ENCODE measurements around the gene MYO7B.

The MYO7B gene

GRCh38 chr2:127651381-127651809 lies 115.9 kb downstream of the MYO7B start:
- no peaks in the 10 kb centered on the region for H3K27me3 ChIP-seq (ENCODE audit: insufficient read depth, low read length, poor library complexity)
- peaks cover 55% of the 10 kb centered on the region for H3K4me1 ChIP-seq (ENCODE audit: insufficient read depth, low read length)
- no peaks in the 10 kb centered on the region for H4K20me1 ChIP-seq (ENCODE audit: insufficient read depth, low read length)
- no peaks in the 10 kb centered on the region for H3K9me3 ChIP-seq (ENCODE audit: insufficient read depth, low read length, severe bottlenecking)
- no peak overlapping the region for H2AFZ ChIP-seq (ENCODE audit: low read depth, low read length)
- ATAC-seq (ENCODE audit: insufficient read depth, low read depth) (no peak), DNase-seq (no peak)
- H3K36me3 ChIP-seq (ENCODE audit: insufficient read depth, low read length): no peaks in the 10 kb centered on the region
- peak overlapping the region; percentile 92; the same call in 1 of the 2 replicates for H3K27ac ChIP-seq (ENCODE audit: low read length)
- no peak overlapping the region for H3K9ac ChIP-seq (ENCODE audit: low read depth, low read length)
- no peaks in the 10 kb centered on the region for H3K79me2 ChIP-seq (ENCODE audit: insufficient read depth, low read length)
- TF ChIP-seq CTCF (IDR thresholded peaks at IDR 0.05; ENCODE audit: borderline replicate concordance, extremely low read depth, low read length, poor library complexity, severe bottlenecking): no peak
- no peak for TF ChIP-seq EZH2 (IDR thresholded peaks at IDR 0.05; ENCODE audit: borderline replicate concordance, low read depth, low read length, severe bottlenecking)
- no peak overlapping the region for H3K4me3 ChIP-seq (ENCODE audit: low read depth in 1 of 2, low read length in 2 of 2)
- H3K4me2 ChIP-seq (ENCODE audit: insufficient read depth, low read length): no peak overlapping the region

GRCh38 chr2:127651971-127652550 lies 116.6 kb downstream of the MYO7B start:
- Histone ChIP-seq H3K27ac (ENCODE audit: low read length) (peak overlapping the region; percentile 60), H3K9ac (ENCODE audit: low read depth, low read length) (no peak overlapping the region), H3K36me3 (ENCODE audit: insufficient read depth, low read length) (no peaks in the 10 kb centered on the region), H2AFZ (ENCODE audit: low read depth, low read length) (no peak overlapping the region), H3K27me3 (ENCODE audit: insufficient read depth, low read length, poor library complexity) (no peaks in the 10 kb centered on the region), H3K4me2 (ENCODE audit: insufficient read depth, low read length) (no peak overlapping the region), H3K4me3 (ENCODE audit: low read depth in 1 of 2, low read length in 2 of 2) (no peak overlapping the region), H3K79me2 (ENCODE audit: insufficient read depth, low read length) (no peaks in the 10 kb centered on the region), H4K20me1 (ENCODE audit: insufficient read depth, low read length) (no peaks in the 10 kb centered on the region), H3K4me1 (ENCODE audit: insufficient read depth, low read length) (peaks cover 49% of the 10 kb centered on the region), H3K9me3 (ENCODE audit: insufficient read depth, low read length, severe bottlenecking) (no peaks in the 10 kb centered on the region)
- ATAC-seq (ENCODE audit: insufficient read depth, low read depth): no peak
- no peak for DNase-seq
- TF ChIP-seq CTCF (IDR thresholded peaks at IDR 0.05; ENCODE audit: borderline replicate concordance, extremely low read depth, low read length, poor library complexity, severe bottlenecking) (no peak), EZH2 (IDR thresholded peaks at IDR 0.05; ENCODE audit: borderline replicate concordance, low read depth, low read length, severe bottlenecking) (no peak)

GRCh38 chr2:127652786-127653357 lies 117.4 kb downstream of the MYO7B start:
- TF ChIP-seq CTCF (IDR thresholded peaks at IDR 0.05; ENCODE audit: borderline replicate concordance, extremely low read depth, low read length, poor library complexity, severe bottlenecking) (no peak), EZH2 (IDR thresholded peaks at IDR 0.05; ENCODE audit: borderline replicate concordance, low read depth, low read length, severe bottlenecking) (no peak)
- peak overlapping the region; percentile 60 for H3K27ac ChIP-seq (ENCODE audit: low read length)

More at GRCh38 chr2:127652786-127653357, 117.4 kb downstream of the MYO7B start:
- no peak for DNase-seq
- H3K36me3 ChIP-seq (ENCODE audit: insufficient read depth, low read length): no peaks in the 10 kb centered on the region
- H3K27me3 ChIP-seq (ENCODE audit: insufficient read depth, low read length, poor library complexity): no peaks in the 10 kb centered on the region
- no peak overlapping the region for H2AFZ ChIP-seq (ENCODE audit: low read depth, low read length)
- no peak for ATAC-seq (ENCODE audit: insufficient read depth, low read depth)
- H4K20me1 ChIP-seq (ENCODE audit: insufficient read depth, low read length): no peaks in the 10 kb centered on the region
- no peak overlapping the region for H3K9ac ChIP-seq (ENCODE audit: low read depth, low read length)
- H3K4me1 ChIP-seq (ENCODE audit: insufficient read depth, low read length): peaks cover 41% of the 10 kb centered on the region
- H3K4me2 ChIP-seq (ENCODE audit: insufficient read depth, low read length): no peak overlapping the region
- H3K4me3 ChIP-seq (ENCODE audit: low read depth in 1 of 2, low read length in 2 of 2): no peak overlapping the region
- no peaks in the 10 kb centered on the region for H3K9me3 ChIP-seq (ENCODE audit: insufficient read depth, low read length, severe bottlenecking)
- H3K79me2 ChIP-seq (ENCODE audit: insufficient read depth, low read length): no peaks in the 10 kb centered on the region
